SK-N-MC (cell line): ENCODE results near the gene ACE.

Experiments
- EZH2 ChIP-seq: fragments of 200-600 bp; sonication (generic); IDR thresholded peaks from one replicate; pipeline ENCODE4 v1.6.1; 2017; ENCODE audit warnings: antibody characterized with exemption
- FOXP2 ChIP-seq: optimal IDR thresholded peaks from 2 replicates; pipeline ENCODE3; 2011; ENCODE audit warnings: mild to moderate bottlenecking, moderate library complexity; ENCODE audit not compliant: insufficient read depth; ENCODE audit errors: extremely low read length, control extremely low read depth
- POLR2AphosphoS5 ChIP-seq: IDR thresholded peaks from 2 replicates; pipeline ENCODE4 v1.6.1; 2012; ENCODE audit warnings: mild to moderate bottlenecking, low read depth, low read length, borderline replicate concordance

- no peak for TF ChIP-seq POLR2AphosphoS5
- no peak for TF ChIP-seq EZH2
- no peak for TF ChIP-seq FOXP2
Measured at GRCh38 chr17:63450551-63450950, 26.3 kb upstream of the ACE start.
